ENCODE measurements around the gene SMG6.

DNA sequence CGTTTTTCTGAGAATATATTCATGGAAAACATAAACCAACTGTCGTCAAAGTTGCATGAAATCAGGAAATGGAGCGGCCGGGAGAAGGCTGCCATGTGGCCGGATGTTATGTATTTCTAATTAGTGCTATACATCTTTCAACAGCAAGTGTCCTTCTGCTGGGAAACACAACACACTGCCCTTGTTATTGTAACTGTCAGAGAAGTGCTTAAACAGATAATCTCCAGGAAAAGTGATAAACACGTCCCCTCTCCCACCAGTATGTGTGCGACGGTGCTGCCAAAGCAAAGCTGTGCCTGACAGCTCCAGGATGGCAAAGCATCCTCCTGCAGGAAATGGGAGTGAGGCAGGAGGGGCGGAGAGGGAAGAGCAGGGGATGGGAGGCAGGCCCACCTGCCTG lies 111.8 kb downstream of the SMG6 start:
- TF ChIP-seq, protein P1, sequence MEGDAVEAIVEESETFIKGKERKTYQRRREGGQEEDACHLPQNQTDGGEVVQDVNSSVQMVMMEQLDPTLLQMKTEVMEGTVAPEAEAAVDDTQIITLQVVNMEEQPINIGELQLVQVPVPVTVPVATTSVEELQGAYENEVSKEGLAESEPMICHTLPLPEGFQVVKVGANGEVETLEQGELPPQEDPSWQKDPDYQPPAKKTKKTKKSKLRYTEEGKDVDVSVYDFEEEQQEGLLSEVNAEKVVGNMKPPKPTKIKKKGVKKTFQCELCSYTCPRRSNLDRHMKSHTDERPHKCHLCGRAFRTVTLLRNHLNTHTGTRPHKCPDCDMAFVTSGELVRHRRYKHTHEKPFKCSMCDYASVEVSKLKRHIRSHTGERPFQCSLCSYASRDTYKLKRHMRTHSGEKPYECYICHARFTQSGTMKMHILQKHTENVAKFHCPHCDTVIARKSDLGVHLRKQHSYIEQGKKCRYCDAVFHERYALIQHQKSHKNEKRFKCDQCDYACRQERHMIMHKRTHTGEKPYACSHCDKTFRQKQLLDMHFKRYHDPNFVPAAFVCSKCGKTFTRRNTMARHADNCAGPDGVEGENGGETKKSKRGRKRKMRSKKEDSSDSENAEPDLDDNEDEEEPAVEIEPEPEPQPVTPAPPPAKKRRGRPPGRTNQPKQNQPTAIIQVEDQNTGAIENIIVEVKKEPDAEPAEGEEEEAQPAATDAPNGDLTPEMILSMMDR (IDR thresholded peaks at IDR 0.05; ENCODE audit: low read depth, low read length), result no peak
- no peak for TF ChIP-seq EZH2phosphoT487 (IDR thresholded peaks at IDR 0.05; ENCODE audit: low read depth)
